ENCODE measurements around the gene CHST4. TPM values are rescaled to one million over a fixed set of nuclear protein-coding genes. Genes with fewer than 3 reads are reported as not detected.

Gene CHST4
- total RNA-seq, 2 donors from 2014 or later, result not detected

DNA sequence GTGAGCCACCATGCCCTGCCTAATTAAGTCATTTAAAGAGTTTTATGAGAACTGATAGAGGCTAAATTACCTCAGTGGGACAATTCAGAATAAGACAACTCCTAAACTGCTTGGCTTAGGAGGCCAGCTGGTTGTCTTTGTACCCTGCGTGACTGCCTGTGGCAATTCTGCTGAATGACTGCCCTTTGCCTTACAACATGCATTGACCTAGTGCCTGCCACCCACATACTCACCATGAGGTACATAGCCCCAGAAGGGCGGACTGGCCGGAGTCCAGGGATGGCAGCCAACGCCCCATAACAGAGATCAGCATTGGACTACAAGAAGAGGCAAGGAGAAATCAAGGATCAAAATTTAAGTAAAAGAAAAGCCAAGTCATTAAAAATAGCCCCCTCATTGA lies 43.4 kb downstream of the CHST4 start:
- ATAC-seq (ENCODE audit: insufficient number of reproducible peaks, low FRiP score, low read depth), result no peak

DNA sequence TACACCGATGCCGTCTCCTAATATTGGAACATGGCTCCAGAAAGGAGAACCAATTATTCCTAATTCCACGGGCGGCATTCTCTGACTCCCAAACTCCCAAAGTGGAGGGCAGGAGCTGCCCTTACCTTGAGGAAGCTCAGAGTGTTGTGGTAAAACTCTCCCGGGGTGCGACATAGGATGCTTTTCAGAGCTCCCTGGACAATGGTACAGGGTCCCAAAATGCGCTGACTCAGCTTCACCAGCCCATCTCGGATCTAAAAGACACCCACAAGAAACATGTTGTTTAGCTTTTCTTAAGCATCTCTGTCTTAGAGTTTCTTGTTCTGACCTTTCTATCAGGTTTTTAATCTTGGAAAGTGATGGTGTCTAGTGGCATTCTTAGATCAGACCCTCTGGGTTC lies 43.9 kb downstream of the CHST4 start:
- no peaks in the 10 kb centered on the region for H3K36me3 ChIP-seq
- no peaks in the 10 kb centered on the region for H3K9me3 ChIP-seq
- H3K27ac ChIP-seq, result no peak overlapping the region
- no peak overlapping the region for H3K4me3 ChIP-seq
- peaks cover 0 to 8% of the 10 kb centered on the region in 2 donors for H3K4me1 ChIP-seq (ENCODE audit: control insufficient read depth in 1 of 2, low read depth in 2 of 2)
- no peak for ATAC-seq (ENCODE audit: insufficient number of reproducible peaks, low FRiP score, low read depth)
- TF ChIP-seq, protein P1, sequence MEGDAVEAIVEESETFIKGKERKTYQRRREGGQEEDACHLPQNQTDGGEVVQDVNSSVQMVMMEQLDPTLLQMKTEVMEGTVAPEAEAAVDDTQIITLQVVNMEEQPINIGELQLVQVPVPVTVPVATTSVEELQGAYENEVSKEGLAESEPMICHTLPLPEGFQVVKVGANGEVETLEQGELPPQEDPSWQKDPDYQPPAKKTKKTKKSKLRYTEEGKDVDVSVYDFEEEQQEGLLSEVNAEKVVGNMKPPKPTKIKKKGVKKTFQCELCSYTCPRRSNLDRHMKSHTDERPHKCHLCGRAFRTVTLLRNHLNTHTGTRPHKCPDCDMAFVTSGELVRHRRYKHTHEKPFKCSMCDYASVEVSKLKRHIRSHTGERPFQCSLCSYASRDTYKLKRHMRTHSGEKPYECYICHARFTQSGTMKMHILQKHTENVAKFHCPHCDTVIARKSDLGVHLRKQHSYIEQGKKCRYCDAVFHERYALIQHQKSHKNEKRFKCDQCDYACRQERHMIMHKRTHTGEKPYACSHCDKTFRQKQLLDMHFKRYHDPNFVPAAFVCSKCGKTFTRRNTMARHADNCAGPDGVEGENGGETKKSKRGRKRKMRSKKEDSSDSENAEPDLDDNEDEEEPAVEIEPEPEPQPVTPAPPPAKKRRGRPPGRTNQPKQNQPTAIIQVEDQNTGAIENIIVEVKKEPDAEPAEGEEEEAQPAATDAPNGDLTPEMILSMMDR (IDR thresholded peaks at IDR 0.05), result no peak
- H3K27me3 ChIP-seq (replicated peaks; ENCODE audit: insufficient read depth), result no peaks in the 10 kb centered on the region
- no peak for DNase-seq (ENCODE audit: low spot score)

More for the DNA sequence above, 43.4 kb downstream of the CHST4 start:
- DNase-seq (ENCODE audit: low spot score), result no peak
- no peaks in the 10 kb centered on the region for H3K27me3 ChIP-seq (replicated peaks; ENCODE audit: insufficient read depth)
- peaks cover 0 to 8% of the 10 kb centered on the region in 2 donors for H3K4me1 ChIP-seq (ENCODE audit: control insufficient read depth in 1 of 2, low read depth in 2 of 2)
- TF ChIP-seq, protein P1 (IDR thresholded peaks at IDR 0.05), result no peak
- no peak overlapping the region for H3K4me3 ChIP-seq
- no peaks in the 10 kb centered on the region for H3K36me3 ChIP-seq
- H3K27ac ChIP-seq, result no peak overlapping the region
- H3K9me3 ChIP-seq, result no peaks in the 10 kb centered on the region

DNA sequence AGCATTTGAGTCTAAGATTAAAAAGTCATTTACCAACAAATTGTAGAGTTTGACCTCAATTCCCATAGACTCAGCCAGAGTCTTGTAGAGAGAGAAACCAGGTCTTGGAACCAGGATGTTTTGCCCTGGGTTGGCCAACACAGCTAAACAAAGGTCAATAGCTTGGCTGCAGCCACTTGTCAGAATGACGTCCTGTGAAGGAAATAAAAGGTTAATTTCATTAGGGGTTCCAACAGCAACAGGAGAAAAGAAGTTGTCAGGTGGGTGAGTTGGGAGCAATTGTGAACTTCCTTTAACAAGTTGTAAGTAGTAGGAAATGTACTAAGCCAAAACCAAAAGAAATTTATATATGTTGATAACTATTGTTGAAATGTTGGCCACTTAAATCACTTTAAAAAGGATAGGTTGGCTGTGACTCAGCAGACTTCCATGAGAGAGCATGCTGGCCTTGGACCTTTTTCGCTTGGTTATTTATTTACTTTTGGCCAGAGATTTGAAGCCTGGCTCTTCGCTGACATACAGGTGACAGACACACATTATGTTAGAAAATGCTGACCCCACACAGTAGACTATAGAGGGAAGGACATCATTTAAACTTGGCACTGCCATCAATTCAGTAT lies 46.4 kb downstream of the CHST4 start:
- H3K4me3 ChIP-seq, result no peak overlapping the region
- H3K9me3 ChIP-seq, result no peaks in the 10 kb centered on the region
- no peaks in the 10 kb centered on the region for H3K36me3 ChIP-seq
- no peaks in the 10 kb centered on the region for H3K4me1 ChIP-seq (ENCODE audit: control insufficient read depth in 1 of 2, low read depth in 2 of 2)
- DNase-seq (ENCODE audit: low spot score) (no peak), ATAC-seq (ENCODE audit: insufficient number of reproducible peaks, low FRiP score, low read depth) (no peak)
- TF ChIP-seq, protein P1 (IDR thresholded peaks at IDR 0.05), result no peak
- H3K27ac ChIP-seq, result no peak overlapping the region
- no peaks in the 10 kb centered on the region for H3K27me3 ChIP-seq (replicated peaks; ENCODE audit: insufficient read depth)

DNA sequence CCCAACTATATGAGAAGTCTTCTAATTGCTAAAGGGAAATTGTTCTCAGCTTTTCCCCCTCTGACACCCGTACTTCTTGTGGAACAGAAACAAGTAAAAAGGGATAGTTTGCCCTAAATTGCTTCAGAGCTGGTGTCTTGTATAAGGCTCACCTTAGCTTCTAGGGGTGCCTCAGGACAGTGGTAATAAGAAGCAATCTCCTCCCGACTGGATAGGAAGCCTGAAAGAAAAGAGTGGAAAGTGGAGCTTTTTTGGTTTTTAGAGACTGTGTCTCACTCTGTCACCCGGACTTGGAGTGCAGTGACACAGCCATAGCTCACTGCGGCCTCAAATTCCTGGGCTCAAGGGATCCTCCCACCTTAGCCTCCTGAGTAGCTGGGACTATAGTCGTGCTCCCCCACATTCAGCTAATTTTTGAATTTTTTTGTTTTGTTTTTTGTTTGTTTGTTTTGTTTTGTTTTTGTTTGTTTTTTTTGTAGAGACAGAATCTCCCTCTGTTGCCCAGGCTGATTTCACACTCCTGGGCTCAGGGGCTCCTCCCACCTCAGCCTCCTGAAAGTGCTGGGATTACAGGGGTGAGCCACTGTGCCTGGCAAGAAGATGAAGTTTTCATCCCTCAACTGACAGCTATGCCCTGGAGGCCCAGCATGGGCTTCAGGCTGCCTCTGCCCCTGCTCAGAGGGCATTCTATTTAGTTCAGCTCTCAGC lies 47.3 kb downstream of the CHST4 start:
- no peaks in the 10 kb centered on the region for H3K4me1 ChIP-seq (ENCODE audit: control insufficient read depth in 1 of 2, low read depth in 2 of 2)
- H3K4me3 ChIP-seq, result no peak overlapping the region
- TF ChIP-seq, protein P1 (IDR thresholded peaks at IDR 0.05), result no peak
- no peaks in the 10 kb centered on the region for H3K27me3 ChIP-seq (replicated peaks; ENCODE audit: insufficient read depth)
- H3K9me3 ChIP-seq, result no peaks in the 10 kb centered on the region
- no peak overlapping the region for H3K27ac ChIP-seq
- H3K36me3 ChIP-seq, result no peaks in the 10 kb centered on the region
- ATAC-seq (ENCODE audit: insufficient number of reproducible peaks, low FRiP score, low read depth), result no peak
- no peak for DNase-seq (ENCODE audit: low spot score)

DNA sequence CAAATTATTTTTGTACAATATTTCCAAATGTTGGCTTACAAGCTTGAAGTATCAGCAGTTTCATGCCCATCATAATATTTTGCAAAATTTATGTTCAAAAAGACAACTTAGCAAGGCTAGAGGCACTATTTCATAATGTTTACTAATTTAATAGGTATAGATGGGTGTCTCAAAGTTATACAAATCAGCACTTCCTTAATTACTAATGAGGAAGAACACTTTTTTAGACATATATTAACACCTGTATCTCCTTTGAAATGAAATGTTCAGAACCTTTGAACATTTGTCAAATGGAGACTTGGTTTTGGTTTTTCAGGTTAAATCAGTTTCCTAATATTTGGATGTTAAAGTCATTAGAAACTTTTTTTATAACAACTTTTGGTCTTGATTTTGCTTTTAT lies 48.5 kb downstream of the CHST4 start:
- DNase-seq (ENCODE audit: low spot score), result no peak
- Histone ChIP-seq H3K27ac (no peak overlapping the region), H3K36me3 (no peaks in the 10 kb centered on the region), H3K27me3 (replicated peaks; ENCODE audit: insufficient read depth) (no peaks in the 10 kb centered on the region), H3K4me3 (no peak overlapping the region), H3K4me1 (ENCODE audit: control insufficient read depth in 1 of 2, low read depth in 2 of 2) (no peaks in the 10 kb centered on the region), H3K9me3 (no peaks in the 10 kb centered on the region)
- ATAC-seq (ENCODE audit: insufficient number of reproducible peaks, low FRiP score, low read depth), result no peak
- TF ChIP-seq, protein P1 (IDR thresholded peaks at IDR 0.05), result no peak

All from thoracic aorta (tissue), 2 donors.